ENCODE data around the gene ASTN2.
"Not testable (repeated sequence)": the region's sequence is repeated elsewhere in the genome, so short reads cannot be mapped to it uniquely, and the experiment has no call there.

GRCh38 chr9:116690805-116691204, 724.1 kb downstream of the ASTN2 start:
- TF ChIP-seq EZH2phosphoT487 (IDR thresholded peaks at IDR 0.05; ENCODE audit: borderline replicate concordance, low read length): not testable (repeated sequence)
- TF ChIP-seq, protein P1, sequence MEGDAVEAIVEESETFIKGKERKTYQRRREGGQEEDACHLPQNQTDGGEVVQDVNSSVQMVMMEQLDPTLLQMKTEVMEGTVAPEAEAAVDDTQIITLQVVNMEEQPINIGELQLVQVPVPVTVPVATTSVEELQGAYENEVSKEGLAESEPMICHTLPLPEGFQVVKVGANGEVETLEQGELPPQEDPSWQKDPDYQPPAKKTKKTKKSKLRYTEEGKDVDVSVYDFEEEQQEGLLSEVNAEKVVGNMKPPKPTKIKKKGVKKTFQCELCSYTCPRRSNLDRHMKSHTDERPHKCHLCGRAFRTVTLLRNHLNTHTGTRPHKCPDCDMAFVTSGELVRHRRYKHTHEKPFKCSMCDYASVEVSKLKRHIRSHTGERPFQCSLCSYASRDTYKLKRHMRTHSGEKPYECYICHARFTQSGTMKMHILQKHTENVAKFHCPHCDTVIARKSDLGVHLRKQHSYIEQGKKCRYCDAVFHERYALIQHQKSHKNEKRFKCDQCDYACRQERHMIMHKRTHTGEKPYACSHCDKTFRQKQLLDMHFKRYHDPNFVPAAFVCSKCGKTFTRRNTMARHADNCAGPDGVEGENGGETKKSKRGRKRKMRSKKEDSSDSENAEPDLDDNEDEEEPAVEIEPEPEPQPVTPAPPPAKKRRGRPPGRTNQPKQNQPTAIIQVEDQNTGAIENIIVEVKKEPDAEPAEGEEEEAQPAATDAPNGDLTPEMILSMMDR (IDR thresholded peaks at IDR 0.05; ENCODE audit: low read depth, low read length, poor library complexity, severe bottlenecking): not testable (repeated sequence)

Data from DOHH2 (cell line).